Astrocyte (in vitro differentiated cells and primary cell): ENCODE measurements around the gene GGA3. TPM values are rescaled to one million over a fixed set of nuclear protein-coding genes. Genes with fewer than 3 reads are reported as not detected.
A peak's percentile ranks its signal among the peaks of the same experiment; 100 is the strongest.

Experiments used
- DNase-seq: peaks from one replicate; pipeline ENCODE4 v3.0.0-alpha.2; 2010; ENCODE audit warnings: low read depth
- FAIRE-seq: peaks from 2 replicates; lab custom pipeline; 2011; peaks lifted over from hg19 to GRCh38; lab: Jason Lieb, UNC
- H2AFZ ChIP-seq: 2 replicates; pipeline ENCODE4 v1.6.0; 2012; ENCODE audit warnings: low read depth, low read length, inconsistent platforms
- H3K27ac ChIP-seq: 2 replicates; pipeline ENCODE4 v1.5.1; 2011; ENCODE audit warnings: low read depth, low read length, inconsistent platforms
- H3K27me3 ChIP-seq: 2 replicates; pipeline ENCODE4 v1.6.0; 2011; ENCODE audit warnings: low read length, inconsistent platforms; ENCODE audit not compliant: insufficient read depth
- H3K36me3 ChIP-seq: 2 replicates; pipeline ENCODE4 v1.5.1; 2011; ENCODE audit warnings: low read length, inconsistent platforms; ENCODE audit not compliant: insufficient read depth
- H3K4me1 ChIP-seq: 2 replicates; pipeline ENCODE4 v1.5.1; 2011; ENCODE audit warnings: low read length, inconsistent platforms; ENCODE audit not compliant: insufficient read depth
- H3K4me2 ChIP-seq: 2 replicates; pipeline ENCODE4 v1.6.0; 2012; ENCODE audit warnings: low read length, inconsistent platforms
- H3K4me3 ChIP-seq: 2 replicates; pipeline ENCODE4 v1.5.1; 2011; ENCODE audit warnings: low read depth, mild to moderate bottlenecking, low read length, inconsistent platforms; ENCODE audit not compliant: insufficient read depth
- H3K79me2 ChIP-seq: 2 replicates; pipeline ENCODE4 v1.6.0; 2012; ENCODE audit warnings: mild to moderate bottlenecking, low read length, inconsistent platforms; ENCODE audit not compliant: insufficient read depth
- H3K9ac ChIP-seq: 2 replicates; pipeline ENCODE4 v1.6.0; 2012; ENCODE audit warnings: mild to moderate bottlenecking, low read length, inconsistent platforms
- H3K9me3 ChIP-seq: 2 replicates; pipeline ENCODE4 v1.5.1; 2012; ENCODE audit warnings: low read depth, mild to moderate bottlenecking, low read length, inconsistent platforms; ENCODE audit not compliant: insufficient read depth
- H4K20me1 ChIP-seq: 2 replicates; pipeline ENCODE4 v1.6.0; 2012; ENCODE audit warnings: low read length, inconsistent platforms; ENCODE audit not compliant: insufficient read depth
- H3K27ac Mint-ChIP-seq: one replicate; pipeline ENCODE4 v1.8.0; 2021; ENCODE audit warnings: mild to moderate bottlenecking, mixed read lengths; ENCODE audit not compliant: unreplicated experiment
- H3K27me3 Mint-ChIP-seq: one replicate; pipeline ENCODE4 v1.8.0; 2021; ENCODE audit warnings: low read depth, mixed read lengths; ENCODE audit not compliant: unreplicated experiment
- H3K36me3 Mint-ChIP-seq: one replicate; pipeline ENCODE4 v1.8.0; 2021; ENCODE audit warnings: low read depth, mixed read lengths; ENCODE audit not compliant: unreplicated experiment
- H3K4me1 Mint-ChIP-seq: one replicate; pipeline ENCODE4 v1.8.0; 2021; ENCODE audit warnings: low read depth, mixed read lengths; ENCODE audit not compliant: unreplicated experiment
- H3K4me3 Mint-ChIP-seq: one replicate; pipeline ENCODE4 v1.8.0; 2021; ENCODE audit warnings: mild to moderate bottlenecking, moderate library complexity, mixed read lengths; ENCODE audit not compliant: unreplicated experiment
- H3K9me3 Mint-ChIP-seq: one replicate; pipeline ENCODE4 v1.8.0; 2021; ENCODE audit warnings: mild to moderate bottlenecking, mixed read lengths; ENCODE audit not compliant: unreplicated experiment
- CTCF ChIP-seq: IDR thresholded peaks from 2 replicates; pipeline ENCODE4 v1.5.1; 2011; ENCODE audit warnings: low read depth, mild to moderate bottlenecking, inconsistent platforms, low read length, moderate library complexity; ENCODE audit not compliant: insufficient read depth
- EZH2 ChIP-seq: IDR thresholded peaks from 2 replicates; pipeline ENCODE4 v1.6.1; 2012; ENCODE audit warnings: mild to moderate bottlenecking, low read length, inconsistent platforms; ENCODE audit not compliant: insufficient read depth
- total RNA-seq: library from RNA; stranded (reverse); gene quantifications from 2 replicates; pipeline ENCODE4 v1.2.1, GENCODE V29; 2021

Gene GGA3
- total RNA-seq, 1 donor from 2014 or later, result 25.3 TPM

- Mint-ChIP-seq H3K27me3 (no peaks in the 10 kb centered on the region), H3K9me3 (no peaks in the 10 kb centered on the region), H3K36me3 (no peaks in the 10 kb centered on the region), H3K27ac (peak overlapping the region; percentile 99), H3K4me3 (peak overlapping the region; percentile 96), H3K4me1 (peaks cover 6% of the 10 kb centered on the region)
- no peak for TF ChIP-seq CTCF
- no peak for TF ChIP-seq EZH2
- H2AFZ ChIP-seq, result peak overlapping the region; percentile 96
- H4K20me1 ChIP-seq, result peaks cover 3% of the 10 kb centered on the region
- peak overlapping the region; percentile 97 for H3K9ac ChIP-seq
- H3K36me3 ChIP-seq, result peaks cover 11% of the 10 kb centered on the region
- H3K27ac ChIP-seq, result peak overlapping the region; percentile 99
- H3K4me2 ChIP-seq, result peak overlapping the region; percentile 94
- peak overlapping the region; percentile 97 for H3K4me3 ChIP-seq
- H3K79me2 ChIP-seq, result peaks cover 48% of the 10 kb centered on the region
- H3K9me3 ChIP-seq, result no peaks in the 10 kb centered on the region
- H3K4me1 ChIP-seq, result peaks cover 10% of the 10 kb centered on the region
- H3K27me3 ChIP-seq, result no peaks in the 10 kb centered on the region
- DNase-seq, result no peak
- FAIRE-seq, result no peak
Observed at GRCh38 chr17:75205793-75206163, 55.6 kb downstream of the GGA3 start.

GRCh38 chr17:75205037-75205792, 56.2 kb downstream of the GGA3 start, which contains the start of gene NUP85:
NUP85 (plus strand) TSS chr17:75205679; CDS start chr17:75205762, 83 bp downstream.
- Mint-ChIP-seq H3K36me3 (no peaks in the 10 kb centered on the region), H3K4me1 (peaks cover 6% of the 10 kb centered on the region), H3K27me3 (no peaks in the 10 kb centered on the region), H3K9me3 (no peaks in the 10 kb centered on the region), H3K4me3 (peak within 1 kb of the TSS; percentile 96), H3K27ac (peak within 1 kb of the TSS; percentile 99)
- Histone ChIP-seq H4K20me1 (peaks cover 3% of the 10 kb centered on the region), H3K4me2 (peak within 1 kb of the TSS; percentile 94), H3K9me3 (no peaks in the 10 kb centered on the region), H3K4me3 (peak within 1 kb of the TSS; percentile 97), H2AFZ (peak within 1 kb of the TSS; percentile 96), H3K27me3 (no peaks in the 10 kb centered on the region), H3K9ac (peak within 1 kb of the TSS; percentile 97), H3K27ac (peak within 1 kb of the TSS; percentile 99), H3K4me1 (peaks cover 10% of the 10 kb centered on the region), H3K79me2 (peaks cover 44% of the 10 kb centered on the region), H3K36me3 (peaks cover 8% of the 10 kb centered on the region)
- no peak for FAIRE-seq
- TF ChIP-seq CTCF (no peak), EZH2 (no peak)
- peak; percentile 82 for DNase-seq
